ENCODE results near the gene MEF2D. TPM values are rescaled to one million over a fixed set of nuclear protein-coding genes. Genes with fewer than 3 reads are reported as not detected.
A peak's percentile ranks its signal among the peaks of the same experiment; 100 is the strongest.

The MEF2D gene
- polyA plus RNA-seq, 1 donor: 25.0 TPM

- Histone ChIP-seq H3K27ac (ENCODE audit: low read length) (no peak overlapping the region), H3K4me1 (ENCODE audit: control insufficient read depth, insufficient read depth, low read length) (peaks cover 2% of the 10 kb centered on the region), H3K4me3 (ENCODE audit: low read length) (no peak overlapping the region), H3K9me3 (ENCODE audit: control insufficient read depth, low read depth, low read length) (no peaks in the 10 kb centered on the region), H3K36me3 (ENCODE audit: control insufficient read depth, insufficient read depth, low read length) (peaks cover 33% of the 10 kb centered on the region), H3K27me3 (ENCODE audit: control insufficient read depth, insufficient read depth, low read length) (no peaks in the 10 kb centered on the region)
- no peak for DNase-seq
- 100% methylated on average over 1 of the region's 10 CpGs for WGBS (ENCODE audit: insufficient coverage, low lambda C conversion rate)
These were observed 38.3 kb upstream of the MEF2D start for GRCh38 chr1:156538711-156539440.

GRCh38 chr1:156537027-156537426 is 36.5 kb upstream of the MEF2D start:
- WGBS (ENCODE audit: insufficient coverage, low lambda C conversion rate): no CpG with 5 or more reads among the region's 9 CpGs
- H3K36me3 ChIP-seq (ENCODE audit: control insufficient read depth, insufficient read depth, low read length): peaks cover 30% of the 10 kb centered on the region

GRCh38 chr1:156534424-156535060 is 34.0 kb upstream of the MEF2D start:
- Histone ChIP-seq H3K27ac (ENCODE audit: low read length) (no peak overlapping the region), H3K36me3 (ENCODE audit: control insufficient read depth, insufficient read depth, low read length) (peaks cover 35% of the 10 kb centered on the region), H3K4me1 (ENCODE audit: control insufficient read depth, insufficient read depth, low read length) (no peaks in the 10 kb centered on the region), H3K27me3 (ENCODE audit: control insufficient read depth, insufficient read depth, low read length) (no peaks in the 10 kb centered on the region), H3K9me3 (ENCODE audit: control insufficient read depth, low read depth, low read length) (no peaks in the 10 kb centered on the region), H3K4me3 (ENCODE audit: low read length) (no peak overlapping the region)
- WGBS (ENCODE audit: insufficient coverage, low lambda C conversion rate): no CpG with 5 or more reads among the region's 12 CpGs
- DNase-seq: no peak

More at GRCh38 chr1:156537027-156537426, 36.5 kb upstream of the MEF2D start:
- peaks cover 2% of the 10 kb centered on the region for H3K4me1 ChIP-seq (ENCODE audit: control insufficient read depth, insufficient read depth, low read length)
- no peaks in the 10 kb centered on the region for H3K27me3 ChIP-seq (ENCODE audit: control insufficient read depth, insufficient read depth, low read length)
- no peak overlapping the region for H3K27ac ChIP-seq (ENCODE audit: low read length)
- H3K4me3 ChIP-seq (ENCODE audit: low read length): no peak overlapping the region
- no peak for DNase-seq
- H3K9me3 ChIP-seq (ENCODE audit: control insufficient read depth, low read depth, low read length): no peaks in the 10 kb centered on the region

- Histone ChIP-seq H3K27ac (ENCODE audit: low read length) (no peak overlapping the region), H3K27me3 (ENCODE audit: control insufficient read depth, insufficient read depth, low read length) (no peaks in the 10 kb centered on the region), H3K4me1 (ENCODE audit: control insufficient read depth, insufficient read depth, low read length) (no peaks in the 10 kb centered on the region), H3K9me3 (ENCODE audit: control insufficient read depth, low read depth, low read length) (no peaks in the 10 kb centered on the region), H3K36me3 (ENCODE audit: control insufficient read depth, insufficient read depth, low read length) (peaks cover 31% of the 10 kb centered on the region), H3K4me3 (ENCODE audit: low read length) (no peak overlapping the region)
- no CpG with 5 or more reads among the region's 11 CpGs for WGBS (ENCODE audit: insufficient coverage, low lambda C conversion rate)
- no peak for DNase-seq
These were observed 33.1 kb upstream of the MEF2D start for GRCh38 chr1:156533568-156534220.

GRCh38 chr1:156532374-156532773 is 31.8 kb upstream of the MEF2D start:
- Histone ChIP-seq H3K36me3 (ENCODE audit: control insufficient read depth, insufficient read depth, low read length) (peaks cover 33% of the 10 kb centered on the region), H3K27me3 (ENCODE audit: control insufficient read depth, insufficient read depth, low read length) (no peaks in the 10 kb centered on the region), H3K4me1 (ENCODE audit: control insufficient read depth, insufficient read depth, low read length) (no peaks in the 10 kb centered on the region), H3K27ac (ENCODE audit: low read length) (no peak overlapping the region), H3K4me3 (ENCODE audit: low read length) (no peak overlapping the region), H3K9me3 (ENCODE audit: control insufficient read depth, low read depth, low read length) (no peaks in the 10 kb centered on the region)
- no peak for DNase-seq
- no CpG with 5 or more reads among the region's 4 CpGs for WGBS (ENCODE audit: insufficient coverage, low lambda C conversion rate)

GRCh38 chr1:156530006-156530405 is 29.4 kb upstream of the MEF2D start:
- no peak overlapping the region for H3K27ac ChIP-seq (ENCODE audit: low read length)
- H3K27me3 ChIP-seq (ENCODE audit: control insufficient read depth, insufficient read depth, low read length): no peaks in the 10 kb centered on the region
- WGBS (ENCODE audit: insufficient coverage, low lambda C conversion rate): no CpG with 5 or more reads among the region's 18 CpGs
- H3K4me3 ChIP-seq (ENCODE audit: low read length): no peak overlapping the region
- H3K36me3 ChIP-seq (ENCODE audit: control insufficient read depth, insufficient read depth, low read length): peaks cover 20% of the 10 kb centered on the region
- peaks cover 10% of the 10 kb centered on the region for H3K4me1 ChIP-seq (ENCODE audit: control insufficient read depth, insufficient read depth, low read length)
- H3K9me3 ChIP-seq (ENCODE audit: control insufficient read depth, low read depth, low read length): no peaks in the 10 kb centered on the region
- DNase-seq: no peak

- H3K27ac ChIP-seq (ENCODE audit: low read length): no peak overlapping the region
- H3K4me3 ChIP-seq (ENCODE audit: low read length): no peak overlapping the region
- no peaks in the 10 kb centered on the region for H3K27me3 ChIP-seq (ENCODE audit: control insufficient read depth, insufficient read depth, low read length)
- H3K4me1 ChIP-seq (ENCODE audit: control insufficient read depth, insufficient read depth, low read length): peaks cover 10% of the 10 kb centered on the region
- no peaks in the 10 kb centered on the region for H3K9me3 ChIP-seq (ENCODE audit: control insufficient read depth, low read depth, low read length)
- no peak for DNase-seq
- H3K36me3 ChIP-seq (ENCODE audit: control insufficient read depth, insufficient read depth, low read length): peaks cover 16% of the 10 kb centered on the region
- WGBS (ENCODE audit: insufficient coverage, low lambda C conversion rate): no CpG with 5 or more reads among the region's 8 CpGs
These were observed 28.4 kb upstream of the MEF2D start for GRCh38 chr1:156528875-156529425.

GRCh38 chr1:156528231-156528630 is 27.7 kb upstream of the MEF2D start:
- no peak for DNase-seq
- Histone ChIP-seq H3K36me3 (ENCODE audit: control insufficient read depth, insufficient read depth, low read length) (peaks cover 16% of the 10 kb centered on the region), H3K9me3 (ENCODE audit: control insufficient read depth, low read depth, low read length) (no peaks in the 10 kb centered on the region), H3K4me3 (ENCODE audit: low read length) (no peak overlapping the region), H3K4me1 (ENCODE audit: control insufficient read depth, insufficient read depth, low read length) (peaks cover 10% of the 10 kb centered on the region), H3K27ac (ENCODE audit: low read length) (no peak overlapping the region), H3K27me3 (ENCODE audit: control insufficient read depth, insufficient read depth, low read length) (no peaks in the 10 kb centered on the region)
- WGBS (ENCODE audit: insufficient coverage, low lambda C conversion rate): 100% methylated on average over 2 of the region's 5 CpGs

- no peak overlapping the region for H3K4me3 ChIP-seq (ENCODE audit: low read length)
These were observed 27.0 kb upstream of the MEF2D start for GRCh38 chr1:156527584-156527983.

GRCh38 chr1:156525856-156526489 is 25.4 kb upstream of the MEF2D start:
- Histone ChIP-seq H3K27me3 (ENCODE audit: control insufficient read depth, insufficient read depth, low read length) (no peaks in the 10 kb centered on the region), H3K9me3 (ENCODE audit: control insufficient read depth, low read depth, low read length) (no peaks in the 10 kb centered on the region), H3K4me1 (ENCODE audit: control insufficient read depth, insufficient read depth, low read length) (peaks cover 10% of the 10 kb centered on the region), H3K27ac (ENCODE audit: low read length) (no peak overlapping the region), H3K36me3 (ENCODE audit: control insufficient read depth, insufficient read depth, low read length) (peaks cover 13% of the 10 kb centered on the region), H3K4me3 (ENCODE audit: low read length) (no peak overlapping the region)
- DNase-seq: peak in 1 of 2 donors; percentile 61
- WGBS (ENCODE audit: insufficient coverage, low lambda C conversion rate): no CpG with 5 or more reads among the region's 2 CpGs

More at GRCh38 chr1:156527584-156527983, 27.0 kb upstream of the MEF2D start:
- peaks cover 16% of the 10 kb centered on the region for H3K36me3 ChIP-seq (ENCODE audit: control insufficient read depth, insufficient read depth, low read length)
- peaks cover 10% of the 10 kb centered on the region for H3K4me1 ChIP-seq (ENCODE audit: control insufficient read depth, insufficient read depth, low read length)
- H3K9me3 ChIP-seq (ENCODE audit: control insufficient read depth, low read depth, low read length): no peaks in the 10 kb centered on the region
- no peak overlapping the region for H3K27ac ChIP-seq (ENCODE audit: low read length)
- DNase-seq: no peak
- no peaks in the 10 kb centered on the region for H3K27me3 ChIP-seq (ENCODE audit: control insufficient read depth, insufficient read depth, low read length)
- no CpG with 5 or more reads among the region's 2 CpGs for WGBS (ENCODE audit: insufficient coverage, low lambda C conversion rate)
